Sigmoid colon (tissue), 7 donors: Measurements from ENCODE around the gene BORCS8. TPM values are rescaled to one million over a fixed set of nuclear protein-coding genes. Genes with fewer than 3 reads are reported as not detected.
A peak's percentile ranks its signal among the peaks of the same experiment; 100 is the strongest.
"Not testable (repeated sequence)": the region's sequence is repeated elsewhere in the genome, so short reads cannot be mapped to it uniquely, and the experiment has no call there.

Source experiments
- DNase-seq: peaks from one replicate; pipeline ENCODE4 v3.0.0-alpha.2; 2019
- H3K27ac ChIP-seq, 4 donors: fragments of 200-600 bp; sonication (generic); one replicate each; pipeline ENCODE4 v1.5.1; 2016 to 2019; ENCODE audit warnings: mild to moderate bottlenecking in 1 of 4
- H3K27me3 ChIP-seq, 3 donors: fragments of 200-600 bp; sonication (generic); one replicate each; pipeline ENCODE4 v1.5.1; 2019; ENCODE audit warnings: mild to moderate bottlenecking in 1 of 3
- H3K36me3 ChIP-seq, 4 donors: fragments of 200-600 bp; sonication (generic); one replicate each; pipeline ENCODE4 v1.5.1; 2016 to 2019
- H3K4me1 ChIP-seq, 4 donors: fragments of 200-600 bp; sonication (generic); one replicate each; pipeline ENCODE4 v1.5.1; 2017 to 2019
- H3K4me3 ChIP-seq, 4 donors: fragments of 200-600 bp; sonication (generic); one replicate each; pipeline ENCODE4 v1.5.1; 2017 to 2019; ENCODE audit warnings: mild to moderate bottlenecking in 2 of 4, moderate library complexity in 1 of 4
- H3K9me3 ChIP-seq, 4 donors: fragments of 200-600 bp in 3 of 4; sonication (generic) in 3 of 4; one replicate each; pipeline versions ENCODE4 v1.5.1 to v1.6.1; 2013 to 2019
- EP300 ChIP-seq, 4 donors: sonication (generic); formaldehyde crosslinking; IDR thresholded peaks; one replicate each; pipeline ENCODE4 v1.6.1; 2017; ENCODE audit warnings: antibody characterized with exemption in 4 of 4
- POLR2A ChIP-seq, 2 donors: fragments of 450-650 bp; IDR thresholded peaks; one replicate each; pipeline ENCODE4 v1.6.1; 2016; ENCODE audit warnings: antibody characterized with exemption in 2 of 2, mild to moderate bottlenecking in 2 of 2, moderate library complexity in 2 of 2
- POLR2AphosphoS5 ChIP-seq, 4 donors: sonication (generic); formaldehyde crosslinking; IDR thresholded peaks; one replicate each; pipeline ENCODE4 v1.6.1; 2017; ENCODE audit warnings: antibody characterized with exemption in 4 of 4
- WGBS, 2 donors: extraction: QIAGEN DNeasy Blood & Tissue Kit; methylation state at CpG; one replicate each; pipeline ENCODE4 v1.1.7; 2013; 5-methylcytosine and 5-hydroxymethylcytosine counted together
- intact Hi-C: fragments of 100-400 bp; cut with DNase I; formaldehyde crosslinking; loops from one replicate; pipeline ENCODE4 v1.15.1; 2023
- polyA plus RNA-seq, 3 donors: library from polyadenylated mRNA; stranded (reverse); fragments of 200-250 nt; gene quantifications; one replicate each; pipeline ENCODE4 v1.2.3, GENCODE V29; 2013
- total RNA-seq, 4 donors: library from RNA; depleted of rRNA; stranded (reverse); fragments of >200 nt; gene quantifications; one replicate each; pipeline ENCODE4 v1.1.0, GENCODE V29; 2016
- TF ChIP-seq, protein P1 (sequence below), 4 experiments: fragments of 450-650 bp in 3 of 4; fragments of 200-600 bp in 1 of 4; IDR thresholded peaks; one replicate each; pipeline ENCODE4 v1.5.1; 2016 to 2019; ENCODE audit warnings: antibody characterized with exemption in 4 of 4, mild to moderate bottlenecking in 3 of 4, moderate library complexity in 2 of 4
- donor health status: healthy with polysubstance abuse.
- donor health status: Bipolar disorder and iron deficiency.
- donor health status: healthy.

Gene BORCS8
- total and polyA plus RNA-seq, 7 donors: 9.3 to 39.3 (median 16.9) TPM

GRCh38 chr19:19137556-19138108, 54.3 kb downstream of the BORCS8 start:
- 10 to 22% methylated on average over 25 of the region's 25 CpGs for WGBS, 2 donors
- peak overlapping the region in 3 of 4 donors; percentile 74 to 81 (median 76) for H3K27ac ChIP-seq
- H3K27me3 ChIP-seq: no peaks in the 10 kb centered on the region

DNA sequence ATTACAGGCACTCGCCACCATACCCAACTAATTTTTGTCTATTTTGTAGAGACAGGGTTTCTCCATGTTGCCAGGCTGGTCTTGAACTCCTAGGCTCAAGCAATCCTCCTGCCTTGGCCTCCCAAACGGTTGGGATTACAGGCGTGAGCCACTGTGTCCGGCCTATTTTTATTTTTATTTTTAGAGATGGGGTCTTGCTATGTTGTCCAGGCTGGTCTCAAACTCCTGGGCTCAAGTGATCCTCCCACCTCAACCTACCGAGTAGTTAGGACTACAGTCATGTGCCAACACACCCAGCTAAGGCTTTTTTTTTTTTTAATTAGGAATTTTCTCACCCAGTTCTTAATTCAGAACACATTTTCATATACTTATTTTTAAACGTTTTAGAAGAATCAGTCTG, 56.2 kb downstream of the BORCS8 start:
- H3K27ac ChIP-seq, H3K27me3 ChIP-seq, H3K36me3 ChIP-seq, H3K4me3 ChIP-seq, H3K9me3 ChIP-seq, DNase-seq: not testable (repeated sequence)
- peaks cover 0 to 22% (median 13%) of the 10 kb centered on the region in 4 donors for H3K4me1 ChIP-seq
- intact Hi-C loops: loop anchor here (5.0 kb wide), 1 partner anchor 57 kb away; the partner anchor contains the start of genes BORCS8 and RFXANK
- WGBS, 2 donors: 82 to 91% methylated on average over 6 of the region's 6 CpGs

More at GRCh38 chr19:19137556-19138108, 54.3 kb downstream of the BORCS8 start:
- TF ChIP-seq POLR2A (IDR thresholded peaks at IDR 0.05) (no peak), POLR2AphosphoS5 (IDR thresholded peaks at IDR 0.05) (no peak), EP300 (IDR thresholded peaks at IDR 0.05) (no peak)
- TF ChIP-seq, protein P1, sequence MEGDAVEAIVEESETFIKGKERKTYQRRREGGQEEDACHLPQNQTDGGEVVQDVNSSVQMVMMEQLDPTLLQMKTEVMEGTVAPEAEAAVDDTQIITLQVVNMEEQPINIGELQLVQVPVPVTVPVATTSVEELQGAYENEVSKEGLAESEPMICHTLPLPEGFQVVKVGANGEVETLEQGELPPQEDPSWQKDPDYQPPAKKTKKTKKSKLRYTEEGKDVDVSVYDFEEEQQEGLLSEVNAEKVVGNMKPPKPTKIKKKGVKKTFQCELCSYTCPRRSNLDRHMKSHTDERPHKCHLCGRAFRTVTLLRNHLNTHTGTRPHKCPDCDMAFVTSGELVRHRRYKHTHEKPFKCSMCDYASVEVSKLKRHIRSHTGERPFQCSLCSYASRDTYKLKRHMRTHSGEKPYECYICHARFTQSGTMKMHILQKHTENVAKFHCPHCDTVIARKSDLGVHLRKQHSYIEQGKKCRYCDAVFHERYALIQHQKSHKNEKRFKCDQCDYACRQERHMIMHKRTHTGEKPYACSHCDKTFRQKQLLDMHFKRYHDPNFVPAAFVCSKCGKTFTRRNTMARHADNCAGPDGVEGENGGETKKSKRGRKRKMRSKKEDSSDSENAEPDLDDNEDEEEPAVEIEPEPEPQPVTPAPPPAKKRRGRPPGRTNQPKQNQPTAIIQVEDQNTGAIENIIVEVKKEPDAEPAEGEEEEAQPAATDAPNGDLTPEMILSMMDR (IDR thresholded peaks at IDR 0.05): no peak
- H3K4me3 ChIP-seq: peak overlapping the region; percentile 66 to 87 (median 77)
- H3K4me1 ChIP-seq: peaks cover 0 to 22% (median 13%) of the 10 kb centered on the region in 4 donors
- intact Hi-C loops: loop anchor here (2.0 to 5.0 kb wide), 3 partner anchors 55 to 83 kb away; partner anchors contain the start of genes BORCS8, RFXANK and SLC25A42
- peaks cover 0 to 4% (median 0%) of the 10 kb centered on the region in 4 donors for H3K36me3 ChIP-seq
- H3K9me3 ChIP-seq: no peaks in the 10 kb centered on the region
- DNase-seq: no peak

- peaks cover 0 to 7% (median 3%) of the 10 kb centered on the region in 4 donors for H3K36me3 ChIP-seq
- WGBS, 2 donors: 24 to 51% methylated on average over 21 of the region's 21 CpGs
- no peak for DNase-seq
- H3K9me3 ChIP-seq: peaks cover 5 to 10% (median 7%) of the 10 kb centered on the region in 4 donors
- H3K4me3 ChIP-seq: peak overlapping the region in 1 of 4 donors; percentile 15
- TF ChIP-seq, protein P1 (IDR thresholded peaks at IDR 0.05): no peak
- TF ChIP-seq POLR2A (IDR thresholded peaks at IDR 0.05) (no peak), POLR2AphosphoS5 (IDR thresholded peaks at IDR 0.05) (no peak), EP300 (IDR thresholded peaks at IDR 0.05) (no peak)
- no peaks in the 10 kb centered on the region for H3K27me3 ChIP-seq
- intact Hi-C loops: loop anchor here (5.0 kb wide), 1 partner anchor 58 kb away; the partner anchor contains the start of genes BORCS8 and RFXANK
- no peak overlapping the region for H3K27ac ChIP-seq
- peaks cover 0 to 22% (median 13%) of the 10 kb centered on the region in 4 donors for H3K4me1 ChIP-seq
Measured at GRCh38 chr19:19134687-19135158, 57.2 kb downstream of the BORCS8 start.

GRCh38 chr19:19133985-19134384, 58.0 kb downstream of the BORCS8 start:
- Histone ChIP-seq H3K36me3 (peaks cover 0 to 11% (median 3%) of the 10 kb centered on the region in 4 donors), H3K27ac (no peak overlapping the region), H3K4me1 (peaks cover 0 to 22% (median 13%) of the 10 kb centered on the region in 4 donors), H3K9me3 (peaks cover 5 to 10% (median 7%) of the 10 kb centered on the region in 4 donors), H3K27me3 (no peaks in the 10 kb centered on the region), H3K4me3 (no peak overlapping the region)
- intact Hi-C loops: no loop called here
- 88 to 93% methylated on average over 6 of the region's 6 CpGs for WGBS, 2 donors
- DNase-seq: no peak
- TF ChIP-seq, protein P1 (IDR thresholded peaks at IDR 0.05): no peak
- TF ChIP-seq EP300 (IDR thresholded peaks at IDR 0.05) (no peak), POLR2A (IDR thresholded peaks at IDR 0.05) (no peak), POLR2AphosphoS5 (IDR thresholded peaks at IDR 0.05) (no peak)

DNA sequence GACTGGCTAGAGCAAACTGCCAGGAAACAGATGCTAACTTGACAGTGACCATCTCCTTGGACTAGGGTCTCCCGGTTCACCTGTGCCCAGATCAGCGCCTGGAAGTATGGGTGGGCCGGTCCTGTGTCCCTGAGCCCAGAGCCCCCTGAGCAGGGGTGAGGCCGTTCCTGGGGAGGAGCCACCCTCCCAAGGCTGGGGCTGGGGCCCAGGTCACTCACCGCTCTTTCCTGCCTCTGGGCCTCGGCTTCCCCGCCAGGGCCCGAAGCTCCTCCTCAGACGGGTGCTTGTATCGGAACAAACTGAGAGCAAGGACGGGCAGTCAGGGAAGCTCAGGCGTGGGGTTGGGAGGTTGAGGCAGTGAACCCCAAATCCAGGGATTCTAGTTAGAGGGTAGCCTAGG, 59.0 kb downstream of the BORCS8 start:
- Histone ChIP-seq H3K27ac (no peak overlapping the region), H3K27me3 (no peaks in the 10 kb centered on the region), H3K4me3 (no peak overlapping the region), H3K36me3 (peaks cover 0 to 15% (median 3%) of the 10 kb centered on the region in 4 donors), H3K9me3 (peaks cover 5 to 10% (median 7%) of the 10 kb centered on the region in 4 donors), H3K4me1 (peaks cover 0 to 19% (median 13%) of the 10 kb centered on the region in 4 donors)
- TF ChIP-seq EP300 (IDR thresholded peaks at IDR 0.05) (no peak), POLR2A (IDR thresholded peaks at IDR 0.05) (no peak), POLR2AphosphoS5 (IDR thresholded peaks at IDR 0.05) (no peak)
- TF ChIP-seq, protein P1 (IDR thresholded peaks at IDR 0.05): no peak
- intact Hi-C loops: no loop called here
- 98% methylated on average over 12 of the region's 12 CpGs for WGBS, 2 donors
- no peak for DNase-seq
